ENCODE measurements around the gene DCDC2C. TPM values are rescaled to one million over a fixed set of nuclear protein-coding genes. Genes with fewer than 3 reads are reported as not detected.

The DCDC2C gene
- polyA plus RNA-seq, 1 donor from 2014 or later, result not detected

- Histone ChIP-seq H3K27me3 (ENCODE audit: insufficient read depth, low read depth, low read length) (no peaks in the 10 kb centered on the region), H3K9ac (ENCODE audit: low read length) (no peak overlapping the region)
Measured at GRCh38 chr2:3774336-3774735, 71.0 kb downstream of the DCDC2C start.

GRCh38 chr2:3776311-3776710 is 72.9 kb downstream of the DCDC2C start:
- Histone ChIP-seq H3K27ac (ENCODE audit: low read length) (no peak overlapping the region), H3K9me2 (ENCODE audit: insufficient read depth, low read length) (no peaks in the 10 kb centered on the region), H3F3A (ENCODE audit: insufficient read depth, low read length, poor library complexity, severe bottlenecking) (no peaks in the 10 kb centered on the region), H3K9ac (ENCODE audit: low read length) (no peak overlapping the region), H3K36me3 (ENCODE audit: insufficient read depth, low read length) (no peaks in the 10 kb centered on the region), H3K79me2 (replicated peaks; ENCODE audit: insufficient read depth, low read length) (no peaks in the 10 kb centered on the region), H3K9me3 (ENCODE audit: low read length) (no peaks in the 10 kb centered on the region), H4K20me1 (ENCODE audit: insufficient read depth) (no peaks in the 10 kb centered on the region), H3K4me2 (ENCODE audit: low read length) (no peak overlapping the region), H3K27me3 (ENCODE audit: insufficient read depth, low read depth, low read length) (no peaks in the 10 kb centered on the region), H2AFZ (ENCODE audit: low read depth, low read length) (no peak overlapping the region), H3K4me3 (ENCODE audit: low read length) (no peak overlapping the region)
- TF ChIP-seq RAD21 (conservative IDR thresholded peaks at IDR 0.05) (no peak), POLR2AphosphoS5 (IDR thresholded peaks at IDR 0.05) (no peak), EP300 (conservative IDR thresholded peaks at IDR 0.05; ENCODE audit: poor library complexity, severe bottlenecking) (no peak), TAF1 (IDR thresholded peaks at IDR 0.05; ENCODE audit: low read depth) (no peak), CTCF (IDR thresholded peaks at IDR 0.05; ENCODE audit: poor library complexity, severe bottlenecking) (no peak), EZH2 (IDR thresholded peaks at IDR 0.05; ENCODE audit: borderline replicate concordance, insufficient read depth, low read length, poor library complexity, severe bottlenecking) (no peak), REST (IDR thresholded peaks at IDR 0.05; ENCODE audit: borderline replicate concordance) (no peak)

More at GRCh38 chr2:3774336-3774735, 71.0 kb downstream of the DCDC2C start:
- no peaks in the 10 kb centered on the region for H3F3A ChIP-seq (ENCODE audit: insufficient read depth, low read length, poor library complexity, severe bottlenecking)
- H3K9me2 ChIP-seq (ENCODE audit: insufficient read depth, low read length), result no peaks in the 10 kb centered on the region
- H3K36me3 ChIP-seq (ENCODE audit: insufficient read depth, low read length), result no peaks in the 10 kb centered on the region
- no peaks in the 10 kb centered on the region for H4K20me1 ChIP-seq (ENCODE audit: insufficient read depth)
- H3K4me3 ChIP-seq (ENCODE audit: low read length), result no peak overlapping the region
- TF ChIP-seq RAD21 (conservative IDR thresholded peaks at IDR 0.05), result no peak
- TF ChIP-seq EZH2 (IDR thresholded peaks at IDR 0.05; ENCODE audit: borderline replicate concordance, insufficient read depth, low read length, poor library complexity, severe bottlenecking), result no peak
- H3K27ac ChIP-seq (ENCODE audit: low read length), result no peak overlapping the region
- no peak overlapping the region for H2AFZ ChIP-seq (ENCODE audit: low read depth, low read length)
- no peak overlapping the region for H3K4me2 ChIP-seq (ENCODE audit: low read length)
- no peaks in the 10 kb centered on the region for H3K9me3 ChIP-seq (ENCODE audit: low read length)
- no peaks in the 10 kb centered on the region for H3K79me2 ChIP-seq (replicated peaks; ENCODE audit: insufficient read depth, low read length)

- TF ChIP-seq SMC3 (conservative IDR thresholded peaks at IDR 0.05; ENCODE audit: poor library complexity), result no peak
- TF ChIP-seq POLR2AphosphoS5 (IDR thresholded peaks at IDR 0.05), result no peak
- no peak for TF ChIP-seq REST (IDR thresholded peaks at IDR 0.05; ENCODE audit: borderline replicate concordance)
- TF ChIP-seq TAF1 (IDR thresholded peaks at IDR 0.05; ENCODE audit: low read depth), result no peak
- no peak for TF ChIP-seq CTCF (IDR thresholded peaks at IDR 0.05; ENCODE audit: poor library complexity, severe bottlenecking)
- TF ChIP-seq MXI1 (conservative IDR thresholded peaks at IDR 0.05; ENCODE audit: poor library complexity, severe bottlenecking), result no peak
- TF ChIP-seq EP300 (conservative IDR thresholded peaks at IDR 0.05; ENCODE audit: poor library complexity, severe bottlenecking), result no peak
- no peak for TF ChIP-seq EZH2 (IDR thresholded peaks at IDR 0.05; ENCODE audit: borderline replicate concordance, insufficient read depth, low read length, poor library complexity, severe bottlenecking)
- Histone ChIP-seq H4K20me1 (ENCODE audit: insufficient read depth) (no peaks in the 10 kb centered on the region), H3K36me3 (ENCODE audit: insufficient read depth, low read length) (no peaks in the 10 kb centered on the region), H3K9me2 (ENCODE audit: insufficient read depth, low read length) (no peaks in the 10 kb centered on the region), H3K4me3 (ENCODE audit: low read length) (no peak overlapping the region), H2AFZ (ENCODE audit: low read depth, low read length) (no peak overlapping the region), H3K4me2 (ENCODE audit: low read length) (no peak overlapping the region), H3K79me2 (replicated peaks; ENCODE audit: insufficient read depth, low read length) (no peaks in the 10 kb centered on the region), H3K9me3 (ENCODE audit: low read length) (no peaks in the 10 kb centered on the region), H3F3A (ENCODE audit: insufficient read depth, low read length, poor library complexity, severe bottlenecking) (no peaks in the 10 kb centered on the region), H3K9ac (ENCODE audit: low read length) (no peak overlapping the region), H3K27me3 (ENCODE audit: insufficient read depth, low read depth, low read length) (no peaks in the 10 kb centered on the region), H3K27ac (ENCODE audit: low read length) (no peak overlapping the region)
Measured at GRCh38 chr2:3777966-3778365, 74.6 kb downstream of the DCDC2C start.
